ENCODE measurements around the gene CTSH.
"Not testable (repeated sequence)": the region's sequence is repeated elsewhere in the genome, so short reads cannot be mapped to it uniquely, and the experiment has no call there.

The CTSH gene

DNA sequence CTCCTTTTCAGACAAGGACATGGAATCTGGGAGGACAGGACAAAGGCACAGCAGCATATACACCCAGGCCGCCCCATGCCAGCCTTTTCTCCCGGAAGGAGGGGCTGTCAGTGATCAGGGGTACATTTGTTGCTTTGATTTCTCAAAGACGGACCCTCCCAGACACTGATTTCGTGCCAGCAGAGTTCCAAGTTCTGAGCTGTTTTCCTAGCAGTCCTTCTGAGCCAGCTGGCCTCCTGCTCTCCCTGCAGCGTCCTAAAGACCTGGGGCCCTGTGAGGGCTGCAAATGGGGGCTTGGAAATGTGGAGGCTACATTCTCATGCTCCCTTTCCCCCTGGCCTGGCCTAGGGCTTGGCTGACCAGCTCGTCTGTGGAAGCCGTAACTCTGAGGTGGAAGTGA, 22.3 kb downstream of the CTSH start:
- DNase-seq (ENCODE audit: low read depth in 3 of 3) = no peak

DNA sequence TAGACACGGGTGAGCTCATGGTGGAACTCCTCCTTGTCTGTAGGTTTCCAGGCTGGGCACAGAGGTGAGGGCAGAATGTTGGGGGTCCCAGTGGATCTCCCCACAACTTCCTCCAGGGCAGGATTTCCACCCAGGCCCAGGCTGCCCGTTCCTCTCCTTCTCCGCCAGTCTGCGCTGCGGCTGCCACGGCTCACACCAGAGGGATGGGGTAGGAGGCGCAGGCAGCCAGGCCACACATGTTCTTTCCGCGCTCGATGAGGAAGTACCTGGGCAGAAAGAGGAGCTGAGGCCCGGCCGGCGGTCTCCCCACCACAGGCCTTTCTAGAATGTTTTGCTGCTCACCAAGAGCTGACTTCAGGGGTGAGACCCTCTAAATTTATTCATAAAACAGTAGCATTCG, 22.9 kb downstream of the CTSH start:
- no peak for DNase-seq (ENCODE audit: low read depth in 3 of 3)

DNA sequence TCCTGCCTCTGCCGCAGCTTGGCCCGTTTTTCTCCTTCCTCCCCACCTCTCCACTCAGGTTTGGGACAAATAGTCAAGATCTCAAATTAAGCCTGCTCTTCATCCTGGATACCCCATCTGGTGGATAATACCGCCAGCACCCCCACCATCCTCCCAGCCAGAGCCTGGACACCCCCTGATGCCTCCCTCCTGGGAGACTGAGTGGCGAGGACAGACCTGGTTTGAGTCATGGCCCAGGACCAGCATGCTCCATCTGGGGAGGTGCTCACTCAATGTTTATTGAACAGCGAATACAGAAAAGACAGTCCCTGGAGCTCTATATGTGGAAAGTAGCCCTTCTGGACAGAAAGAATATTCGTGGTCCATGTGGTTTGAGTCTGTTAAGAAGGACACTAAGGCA, 23.3 kb downstream of the CTSH start:
- DNase-seq (ENCODE audit: low read depth in 3 of 3) = no peak

DNA sequence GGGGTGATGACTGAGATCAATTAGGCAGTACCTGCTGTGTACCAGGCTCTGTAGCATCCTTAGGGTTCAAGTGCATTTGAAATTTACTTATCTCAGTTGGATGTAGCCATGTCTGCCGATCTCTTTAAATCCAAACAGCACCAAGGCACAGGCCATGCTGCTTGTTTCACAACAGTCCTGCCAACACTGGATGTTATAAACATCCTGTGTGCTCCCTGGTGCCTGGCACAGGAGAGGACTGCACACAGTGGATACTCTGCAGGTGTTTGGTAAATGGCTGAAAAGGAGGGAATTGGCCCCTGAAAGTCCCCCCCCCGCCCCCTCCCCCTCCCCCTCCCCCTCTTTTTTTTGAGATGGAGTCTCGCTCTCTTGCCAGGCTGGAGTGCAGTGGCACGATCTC, 27.0 kb downstream of the CTSH start:
- DNase-seq (ENCODE audit: low read depth in 3 of 3) = no peak

DNA sequence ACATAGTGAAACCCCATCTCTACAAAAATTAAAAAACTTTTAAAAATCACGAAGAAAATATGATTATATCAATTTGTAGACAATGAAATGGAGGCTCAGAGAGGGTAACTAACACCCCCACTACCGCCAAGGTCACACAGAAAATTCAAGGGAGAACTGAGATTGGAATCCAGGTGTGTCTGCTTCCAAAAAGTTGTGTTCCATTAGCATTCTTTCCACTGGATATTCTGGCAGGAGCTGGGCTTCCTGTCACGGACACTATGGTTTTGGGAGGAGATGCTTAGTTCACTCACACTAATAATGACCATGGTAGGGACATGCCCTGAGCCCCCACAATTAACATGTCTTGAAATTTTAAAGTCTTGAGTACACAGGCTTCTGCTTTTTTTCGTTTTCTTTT, 28.8 kb downstream of the CTSH start:
- DNase-seq (ENCODE audit: low read depth in 3 of 3) = no peak

DNA sequence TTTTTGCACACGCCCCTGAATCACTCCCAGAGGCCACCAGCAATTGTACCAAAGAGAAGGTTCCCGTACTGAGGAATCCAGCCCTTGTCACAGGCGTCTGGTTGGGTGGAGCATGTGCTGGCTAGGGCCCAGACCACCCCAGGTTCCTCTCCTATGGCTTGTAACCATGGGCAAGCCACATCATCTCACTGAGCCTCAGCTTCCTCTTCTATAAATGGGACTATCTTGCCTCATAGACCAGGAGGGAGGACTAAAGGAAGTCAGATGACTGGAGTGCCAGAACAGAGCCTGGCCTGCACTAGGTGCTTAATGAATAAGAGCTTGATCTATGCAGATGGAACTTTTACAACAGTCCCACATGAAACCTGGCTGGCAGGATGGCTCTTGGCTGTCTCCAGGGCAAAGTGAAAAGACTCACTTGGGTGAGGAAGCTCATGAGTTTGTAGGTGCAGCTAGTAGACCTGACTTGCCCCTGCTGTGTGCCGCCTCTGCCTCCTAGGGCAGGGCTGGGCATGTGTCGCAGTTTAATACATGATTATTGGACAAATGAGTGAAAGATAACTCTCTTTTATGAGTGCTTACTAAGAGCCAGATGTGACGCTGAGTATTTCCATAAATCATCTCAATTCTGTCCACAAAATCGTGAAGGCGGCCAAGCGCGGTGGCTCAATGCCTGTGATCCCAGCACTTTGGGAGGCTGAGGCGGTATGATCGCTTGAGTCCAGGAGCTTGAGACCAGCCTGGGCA, 29.3 kb downstream of the CTSH start:
- DNase-seq (ENCODE audit: low read depth in 3 of 3) = no peak

DNA sequence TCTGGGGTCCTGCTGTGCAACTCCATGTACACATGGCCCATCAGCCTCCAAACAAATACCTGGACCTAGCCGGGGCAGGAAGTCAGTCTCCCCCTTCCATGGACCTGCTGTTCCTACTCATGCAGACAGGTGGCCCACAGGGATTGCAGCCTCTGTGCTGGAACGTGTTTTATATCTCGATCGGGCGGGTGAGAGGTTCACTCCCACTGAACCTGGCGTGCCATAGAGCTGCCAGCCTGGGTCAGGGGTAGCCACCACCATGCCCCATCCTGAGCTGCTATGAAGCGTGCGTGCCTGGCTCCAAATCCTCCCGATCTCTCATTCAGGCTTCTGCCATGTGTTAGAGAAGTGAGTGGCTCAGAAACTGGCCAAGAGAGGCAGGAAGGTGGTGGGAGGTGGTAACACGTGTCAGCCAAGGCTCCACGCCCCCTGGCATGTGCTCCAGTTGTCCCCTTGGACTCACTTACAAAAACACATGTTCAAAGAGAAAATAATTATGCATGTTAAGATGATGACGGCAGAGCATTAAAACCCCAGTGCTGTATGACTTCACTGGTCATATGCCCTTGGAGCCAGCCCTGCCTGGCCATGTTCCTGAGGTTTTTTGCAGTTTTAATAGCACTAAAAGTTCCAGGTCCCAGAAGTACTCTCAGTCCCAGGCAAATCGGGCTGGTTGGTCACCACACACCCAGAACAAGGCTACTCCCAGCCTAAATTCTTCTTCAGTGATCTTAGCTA, 30.6 kb downstream of the CTSH start:
- no peak for DNase-seq (ENCODE audit: low read depth in 3 of 3)

DNA sequence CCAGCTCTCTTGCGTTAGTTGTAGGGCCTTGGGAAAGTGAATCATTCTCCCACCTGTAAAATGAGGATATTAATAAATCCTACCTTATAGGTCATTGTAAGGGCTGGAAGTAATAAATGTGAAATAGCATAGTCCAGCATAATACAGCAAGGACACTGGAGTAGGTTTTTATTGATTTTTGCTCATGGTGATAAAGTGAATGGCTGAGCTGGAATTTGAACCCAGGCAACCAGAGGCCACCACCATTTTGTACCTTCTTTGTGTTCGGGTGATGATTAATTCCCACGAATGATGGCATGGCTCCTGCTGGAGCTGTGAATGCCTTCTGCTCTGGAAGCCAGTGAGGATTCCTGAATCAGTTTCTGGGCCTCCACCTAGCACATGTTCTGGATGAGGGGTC, 31.8 kb downstream of the CTSH start:
- no peak for DNase-seq (ENCODE audit: low read depth in 3 of 3)

DNA sequence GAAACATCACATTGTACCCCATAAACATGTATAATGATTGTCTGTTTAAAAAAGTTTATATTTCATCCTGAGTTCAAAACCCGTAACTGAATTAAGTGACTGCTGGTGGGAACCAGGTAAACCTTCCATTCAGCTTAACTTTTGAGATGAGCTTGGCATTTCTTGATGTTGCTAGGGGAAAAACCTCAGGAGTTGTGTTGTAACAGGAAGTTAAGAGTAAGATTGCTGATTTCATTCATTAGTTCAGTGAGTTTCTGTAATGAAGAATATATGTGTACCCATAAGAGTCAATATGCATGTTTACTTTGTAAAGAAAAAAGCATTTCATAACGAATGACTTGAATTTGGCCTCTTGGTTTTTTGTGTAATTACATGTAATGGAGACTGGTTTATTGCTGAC, 32.5 kb downstream of the CTSH start:
- no peak for DNase-seq (ENCODE audit: low read depth in 3 of 3)

DNA sequence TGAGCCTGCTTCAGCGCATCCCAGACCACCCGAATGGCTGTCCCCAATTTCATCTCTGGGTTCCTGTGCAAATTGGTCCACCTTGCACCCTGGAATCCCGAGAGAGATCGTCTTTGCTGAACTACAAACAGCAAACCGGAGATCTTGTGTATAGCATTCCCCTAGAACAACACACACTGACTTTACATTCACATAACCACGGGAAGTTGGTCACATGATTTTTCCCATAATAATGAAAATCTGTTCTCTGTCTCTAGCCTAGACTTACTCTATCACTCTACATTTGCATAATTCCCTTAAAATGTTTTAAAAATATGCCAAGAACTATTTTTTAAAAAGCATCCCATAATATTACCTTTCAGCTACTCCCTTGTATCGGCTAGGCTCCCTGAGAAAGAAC, 34.6 kb downstream of the CTSH start:
- DNase-seq (ENCODE audit: low read depth in 3 of 3) = no peak

DNA sequence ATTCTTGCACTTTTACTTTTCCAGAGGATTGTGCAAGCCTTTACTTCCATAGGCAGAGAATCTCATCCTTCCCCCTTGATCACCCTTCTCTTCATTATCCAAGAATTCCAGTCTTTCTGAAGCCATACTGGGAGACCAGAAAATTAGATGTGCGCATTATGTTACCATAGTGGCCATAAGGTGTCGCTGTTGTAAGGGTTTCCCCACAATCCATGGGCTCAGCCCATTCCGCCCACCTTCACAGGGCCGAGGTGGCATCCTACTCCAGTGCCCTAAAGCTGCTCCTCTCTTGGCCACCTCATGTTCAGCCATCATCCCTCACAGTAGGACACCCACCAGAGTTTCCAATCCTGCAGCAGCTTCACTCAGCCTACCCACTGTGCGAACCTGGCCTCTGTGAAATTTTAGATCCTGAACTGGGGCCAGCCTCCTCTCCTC, 35.0 kb downstream of the CTSH start:
- DNase-seq (ENCODE audit: low read depth in 3 of 3) = peak in 1 of 3 experiments; percentile 13

DNA sequence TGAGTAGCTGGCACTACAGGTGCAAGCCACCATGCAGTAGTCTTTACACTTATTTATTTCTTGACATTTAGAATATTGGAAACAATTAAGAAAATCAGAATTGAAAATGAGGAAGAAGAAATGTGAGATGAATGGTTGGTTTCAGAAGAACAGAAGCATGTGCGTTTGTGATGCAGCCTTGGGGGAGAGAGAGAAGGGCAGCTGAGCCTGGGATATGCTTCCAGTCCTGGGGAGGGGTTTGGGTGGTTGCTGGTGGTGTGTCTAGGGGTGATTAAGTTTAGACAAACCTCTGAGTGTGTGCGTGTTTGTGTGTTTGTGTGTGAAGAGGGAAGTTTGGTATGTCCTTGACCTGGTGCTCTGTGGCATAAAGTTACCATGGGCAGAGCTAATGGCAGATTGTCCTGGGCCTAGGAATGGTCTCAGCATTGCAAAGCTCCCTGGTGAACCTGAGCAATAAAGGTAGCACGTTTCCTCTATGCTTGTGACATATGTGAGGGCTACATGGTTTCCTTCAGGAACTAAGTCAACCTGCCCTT, 35.6 kb downstream of the CTSH start:
- no peak for DNase-seq (ENCODE audit: low read depth in 3 of 3)

DNA sequence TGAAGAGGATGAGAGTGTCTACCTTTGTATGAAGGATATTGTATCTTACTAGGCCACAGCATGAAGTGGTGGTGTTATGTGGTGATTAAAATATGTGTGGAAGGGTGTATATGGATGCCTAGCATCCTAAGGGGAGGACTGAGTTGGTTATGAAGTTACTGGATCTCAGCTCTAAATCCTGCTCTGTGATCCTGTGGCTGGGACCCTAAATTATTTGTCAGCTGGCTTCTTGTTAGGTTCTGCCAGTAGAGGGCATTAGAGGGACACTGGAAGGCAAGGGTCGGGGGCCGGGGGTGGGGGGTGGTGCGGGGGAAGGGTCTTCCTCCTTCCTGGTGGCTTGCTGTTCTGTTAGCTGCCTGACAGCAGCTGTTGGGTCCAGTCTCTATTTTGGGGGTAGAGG, 37.3 kb downstream of the CTSH start:
- DNase-seq (ENCODE audit: low read depth in 3 of 3) = no peak

DNA sequence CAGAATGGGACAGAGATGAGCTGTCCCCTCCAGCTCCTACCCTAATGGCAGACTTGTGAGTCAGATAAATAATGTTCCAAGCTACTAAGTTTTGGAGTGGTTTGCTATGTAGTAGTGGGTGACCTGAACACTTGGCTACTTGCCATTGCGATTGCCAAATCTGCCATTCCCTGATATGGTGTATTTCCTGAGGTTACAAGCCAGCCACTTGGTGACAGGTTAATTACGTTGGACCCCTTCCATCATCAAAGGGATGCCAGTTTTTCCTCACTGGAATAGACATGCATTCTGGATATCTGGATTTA, 38.6 kb downstream of the CTSH start:
- no peak for DNase-seq (ENCODE audit: low read depth in 3 of 3)

DNA sequence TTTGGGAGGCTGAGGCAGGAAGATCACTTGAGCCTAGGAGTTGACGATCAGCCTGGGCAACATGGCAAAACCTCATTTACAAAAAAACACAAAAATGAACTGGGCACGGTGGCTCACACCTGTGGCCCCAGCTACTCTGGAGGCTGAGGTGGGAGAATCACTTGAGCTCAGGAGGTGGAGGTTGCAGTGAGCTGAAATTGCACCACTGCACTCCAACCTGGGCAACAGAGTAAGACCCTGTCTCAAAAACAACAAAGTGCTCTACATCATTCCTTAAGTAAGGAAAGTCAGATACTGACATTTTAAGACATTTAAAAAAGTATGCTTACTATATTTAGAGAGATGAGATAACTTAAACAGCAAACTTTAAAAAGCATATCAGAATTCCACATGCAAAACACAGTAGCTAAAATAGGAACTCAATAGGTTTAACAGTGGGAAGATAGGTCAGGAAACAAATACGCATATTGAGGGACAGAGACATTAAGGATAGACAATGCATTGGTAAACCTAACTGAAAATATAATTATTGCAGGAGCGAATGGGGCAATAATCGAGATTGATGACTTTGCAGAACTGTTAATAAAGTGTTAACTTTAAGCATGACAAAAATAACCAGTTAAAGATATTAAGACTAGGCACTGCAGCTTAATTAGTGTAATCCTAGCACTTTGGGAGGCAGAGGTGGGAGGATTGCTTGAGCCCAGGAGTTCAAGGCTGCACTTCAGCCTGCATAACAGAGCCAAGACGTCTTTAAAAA, 40.1 kb downstream of the CTSH start:
- no peak for DNase-seq (ENCODE audit: low read depth in 3 of 3)

DNA sequence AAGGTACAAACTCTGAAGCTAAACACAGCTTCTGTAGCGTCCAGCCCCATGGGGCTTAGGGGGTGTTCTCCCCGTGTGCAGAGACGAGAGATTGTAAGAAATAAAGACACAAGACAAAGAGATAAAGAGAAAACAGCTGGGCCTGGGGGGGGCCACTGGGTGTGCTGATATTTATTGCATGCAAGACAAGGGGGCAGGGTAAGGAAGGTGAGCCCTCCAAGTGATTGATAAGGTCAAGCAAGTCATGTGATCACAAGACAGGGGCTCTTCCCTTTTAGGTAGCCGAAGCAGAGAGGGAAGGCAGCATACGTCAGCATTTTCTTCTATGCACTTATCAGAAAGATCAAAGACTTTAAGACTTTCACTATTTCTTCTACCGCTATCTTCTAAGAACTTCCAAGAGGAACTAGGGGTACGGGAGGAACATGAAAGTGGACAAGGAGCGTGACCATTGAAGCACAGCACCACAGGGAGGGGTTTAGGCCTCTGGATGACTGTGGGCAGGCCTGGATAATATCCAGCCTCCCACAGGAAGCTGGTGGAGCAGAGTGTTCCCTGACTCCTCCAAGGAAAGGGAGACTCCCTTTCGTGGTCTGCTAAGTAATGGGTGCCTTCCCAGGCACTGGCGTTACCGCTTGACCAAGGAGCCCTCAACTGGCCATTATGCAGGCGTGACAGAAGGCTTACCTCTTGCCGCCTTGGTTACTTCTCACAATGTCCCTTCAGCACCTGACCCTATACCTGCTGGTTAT, 42.4 kb downstream of the CTSH start:
- DNase-seq (ENCODE audit: low read depth in 3 of 3) = not testable (repeated sequence)

DNA sequence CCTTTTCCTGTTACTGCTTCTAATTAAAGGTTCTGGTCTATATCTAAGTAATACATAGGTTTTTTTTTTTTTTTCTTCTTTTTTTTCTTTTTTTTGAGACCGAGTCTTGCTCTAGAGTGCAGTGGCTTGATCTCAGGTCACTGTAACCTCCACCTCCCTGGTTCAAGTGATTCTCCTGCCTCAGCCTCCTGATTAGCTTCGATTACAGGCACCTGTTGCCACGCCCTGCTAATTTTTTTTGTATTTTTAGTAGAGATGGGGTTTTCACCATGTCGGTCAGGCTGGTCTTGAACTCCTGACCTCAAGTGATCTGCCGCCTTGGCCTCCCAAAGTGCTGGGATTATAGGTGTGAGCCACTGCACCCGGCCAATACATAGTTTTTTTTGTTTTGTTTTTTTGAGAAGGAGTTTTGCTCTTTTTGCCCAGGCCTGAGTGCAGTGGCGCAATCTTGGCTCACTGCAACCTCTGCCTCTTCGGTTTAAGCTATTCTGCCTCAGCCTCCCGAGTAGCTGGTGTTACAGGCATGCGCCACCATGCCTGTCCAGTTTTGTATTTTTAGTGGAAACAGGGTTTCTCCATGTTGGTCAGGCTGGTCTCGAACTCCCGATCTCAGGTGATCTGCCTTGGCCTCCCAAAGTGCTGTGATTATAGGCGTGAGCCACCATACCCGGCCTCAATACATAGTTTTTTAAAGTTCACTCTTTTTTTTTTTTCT, 43.9 kb downstream of the CTSH start:
- not testable (repeated sequence) for DNase-seq (ENCODE audit: low read depth in 3 of 3)

DNA sequence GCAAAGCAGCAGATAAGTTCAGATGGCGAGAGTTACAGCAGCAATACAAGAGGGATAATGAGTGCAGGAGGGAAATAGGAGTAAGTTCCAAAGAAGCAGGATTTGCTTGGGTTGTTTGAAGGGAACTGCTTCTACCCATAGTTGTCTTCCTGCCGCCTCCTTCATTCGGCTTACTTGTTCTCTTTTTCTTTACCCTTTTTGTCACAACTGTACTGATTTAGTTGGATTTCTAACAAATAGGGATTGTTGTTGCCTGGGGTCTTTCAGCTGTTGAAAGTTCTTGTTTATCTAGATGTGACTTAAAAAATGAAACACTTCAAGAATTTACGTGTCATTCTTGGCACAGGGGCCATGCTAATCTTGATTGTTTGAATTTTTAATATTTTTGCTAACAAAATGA, 46.3 kb downstream of the CTSH start:
- no peak for DNase-seq (ENCODE audit: low read depth in 3 of 3)

DNA sequence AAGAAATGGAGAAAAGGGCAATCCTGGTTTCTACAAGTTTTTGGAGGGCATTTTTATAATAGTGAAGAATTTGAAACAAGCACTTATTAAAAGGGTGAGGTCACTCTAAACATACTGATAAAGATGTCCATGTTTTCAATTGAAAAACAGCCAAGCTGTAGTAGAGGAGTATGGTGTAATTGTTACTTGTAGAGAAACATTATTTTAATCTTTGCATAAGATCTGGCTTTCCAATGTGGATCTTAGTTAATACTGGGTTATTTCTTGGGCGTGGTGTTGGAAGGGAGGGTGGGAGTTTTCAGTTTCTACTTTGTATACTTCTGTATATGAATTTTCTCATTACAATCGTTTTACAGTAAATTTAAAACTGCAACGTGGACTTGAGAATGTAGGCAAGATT, 49.4 kb downstream of the CTSH start:
- no peak for DNase-seq (ENCODE audit: low read depth in 3 of 3)

DNA sequence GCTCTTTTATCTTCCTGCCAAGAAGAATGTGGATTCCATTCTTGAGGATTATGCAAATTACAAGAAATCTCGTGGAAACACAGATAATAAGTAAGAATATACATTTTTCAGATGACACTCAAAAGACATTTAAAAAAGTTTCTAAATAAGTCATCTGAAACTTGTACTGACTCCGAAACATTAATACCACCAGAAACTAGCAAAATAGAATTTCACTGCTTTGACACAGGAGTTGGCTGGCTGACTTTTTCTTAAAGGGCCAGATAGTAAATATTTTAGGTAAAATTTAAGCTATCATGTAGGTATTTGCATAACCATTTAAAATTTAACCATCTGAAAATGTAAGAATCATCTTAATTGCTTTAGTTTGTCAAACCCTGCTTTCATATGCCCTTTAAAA, 51.3 kb downstream of the CTSH start:
- DNase-seq (ENCODE audit: low read depth in 3 of 3) = no peak

DNA sequence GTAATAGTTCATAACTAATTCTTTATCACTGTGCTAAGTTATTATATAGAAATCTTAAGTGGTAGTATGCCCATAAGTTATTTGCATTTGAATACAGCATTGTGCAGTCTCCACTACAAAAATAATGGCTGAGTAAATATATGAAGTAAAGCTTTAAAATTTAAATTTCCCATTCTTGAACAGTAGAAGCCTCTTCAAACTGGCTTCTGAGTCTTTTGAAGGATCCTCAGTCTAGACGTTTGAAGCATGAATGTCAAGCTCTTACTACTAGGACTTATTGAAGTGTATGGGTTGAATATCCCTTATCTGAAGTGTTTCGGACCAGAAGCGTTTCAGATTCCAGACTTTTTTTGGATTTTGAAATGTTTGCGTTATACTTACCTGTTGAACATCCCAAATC, 55.8 kb downstream of the CTSH start:
- DNase-seq (ENCODE audit: low read depth in 3 of 3) = no peak

All from stimulated activated CD4-positive, alpha-beta T cell treated with anti-CD3 and anti-CD28 coated beads, TNF-alpha, amount 100 ng/mL, for 24 hours (primary cell).